Fibroblast of the aortic adventitia (primary cell): ENCODE measurements around the gene PDCD7. TPM values are rescaled to one million over a fixed set of nuclear protein-coding genes. Genes with fewer than 3 reads are reported as not detected.

Experiments
- DNase-seq: peaks from one replicate; pipeline ENCODE4 v3.0.0-alpha.2; 2010; ENCODE audit warnings: low read depth
- H3K4me3 ChIP-seq: 2 replicates; pipeline ENCODE4 v1.5.1; 2011; ENCODE audit warnings: low read depth, mild to moderate bottlenecking, control low read depth, low read length, moderate library complexity
- CTCF ChIP-seq: IDR thresholded peaks from 2 replicates; pipeline ENCODE4 v1.5.1; 2011; ENCODE audit warnings: mild to moderate bottlenecking, low read length, control low read depth, inconsistent platforms; ENCODE audit not compliant: insufficient read depth
- total RNA-seq: library from RNA; depleted of rRNA; stranded (reverse); fragments of >200 nt; gene quantifications from 2 replicates; pipeline ENCODE4 v1.2.3, GENCODE V29; 2012; ENCODE audit warnings: low replicate concordance

The PDCD7 gene
- total RNA-seq, 1 donor = 15.7 TPM

- no peak for DNase-seq
- TF ChIP-seq CTCF = peak; percentile 54
Observed at GRCh38 chr15:65085990-65086679, 47.5 kb downstream of the PDCD7 start.

GRCh38 chr15:65085207-65085753, 48.3 kb downstream of the PDCD7 start:
- DNase-seq = no peak
- no peak for TF ChIP-seq CTCF
- H3K4me3 ChIP-seq = no peak overlapping the region

More at GRCh38 chr15:65085990-65086679, 47.5 kb downstream of the PDCD7 start:
- H3K4me3 ChIP-seq = no peak overlapping the region

- DNase-seq = no peak
- TF ChIP-seq CTCF = no peak
- H3K4me3 ChIP-seq = no peak overlapping the region
Observed at GRCh38 chr15:65084500-65085206, 49.0 kb downstream of the PDCD7 start.

GRCh38 chr15:65083262-65083701, 50.3 kb downstream of the PDCD7 start:
- H3K4me3 ChIP-seq = no peak overlapping the region

GRCh38 chr15:65082303-65082953, 51.2 kb downstream of the PDCD7 start:
- H3K4me3 ChIP-seq = no peak overlapping the region
- DNase-seq = no peak
- TF ChIP-seq CTCF = no peak

More at GRCh38 chr15:65083262-65083701, 50.3 kb downstream of the PDCD7 start:
- DNase-seq = peak; percentile 39
- peak; percentile 36 for TF ChIP-seq CTCF

GRCh38 chr15:65081758-65082157, 51.9 kb downstream of the PDCD7 start:
- no peak for TF ChIP-seq CTCF
- no peak for DNase-seq
- H3K4me3 ChIP-seq = no peak overlapping the region
